HG03103 (cell line): ENCODE data around the gene DGCR8.

ENCODE experiments used
- ATAC-seq: cut with Tn5 transposase; IDR thresholded peaks from one replicate; pipeline ENCODE4 v1.9.1; 2021; ENCODE audit warnings: low read depth; ENCODE audit not compliant: unreplicated experiment

DGCR8 gene

GRCh38 chr22:20089226-20089976 lies 9.4 kb downstream of the DGCR8 start:
- ATAC-seq, result no peak

GRCh38 chr22:20089977-20090729 lies 10.1 kb downstream of the DGCR8 start:
- ATAC-seq, result no peak

- no peak for ATAC-seq
Measured at GRCh38 chr22:20090730-20091240, 10.7 kb downstream of the DGCR8 start.

- ATAC-seq, result no peak
Measured at GRCh38 chr22:20091690-20092476, 11.8 kb downstream of the DGCR8 start.

GRCh38 chr22:20092477-20092854 lies 12.4 kb downstream of the DGCR8 start:
- no peak for ATAC-seq

GRCh38 chr22:20093418-20094196 lies 13.6 kb downstream of the DGCR8 start:
- ATAC-seq, result no peak

GRCh38 chr22:20094197-20094807 lies 14.3 kb downstream of the DGCR8 start:
- no peak for ATAC-seq

- no peak for ATAC-seq
Measured at GRCh38 chr22:20095521-20095920, 15.5 kb downstream of the DGCR8 start.

- ATAC-seq, result no peak
Measured at GRCh38 chr22:20096574-20097420, 16.8 kb downstream of the DGCR8 start.

GRCh38 chr22:20099099-20099711 lies 19.2 kb downstream of the DGCR8 start:
- ATAC-seq, result no peak

- ATAC-seq, result no peak
Measured at GRCh38 chr22:20101638-20102037, 21.6 kb downstream of the DGCR8 start.

GRCh38 chr22:20102203-20102780 lies 22.3 kb downstream of the DGCR8 start:
- ATAC-seq, result no peak

- ATAC-seq, result no peak
Measured at GRCh38 chr22:20105456-20106204, 25.6 kb downstream of the DGCR8 start.

GRCh38 chr22:20106205-20106848 lies 26.3 kb downstream of the DGCR8 start:
- ATAC-seq, result no peak

GRCh38 chr22:20106849-20107237 lies 26.8 kb downstream of the DGCR8 start:
- ATAC-seq, result no peak

- ATAC-seq, result no peak
Measured at GRCh38 chr22:20107471-20107901, 27.4 kb downstream of the DGCR8 start.
